CD4-positive, alpha-beta T cell treated with Interferon alpha-2 for 1 hour (primary cell): ENCODE data around the gene NSL1.
A peak's percentile ranks its signal among the peaks of the same experiment; 100 is the strongest.

ENCODE experiments used
- DNase-seq, 2 donors: peaks; one replicate each; pipeline ENCODE4 v3.0.0-alpha.2; 2020 to 2022

Gene NSL1

DNA sequence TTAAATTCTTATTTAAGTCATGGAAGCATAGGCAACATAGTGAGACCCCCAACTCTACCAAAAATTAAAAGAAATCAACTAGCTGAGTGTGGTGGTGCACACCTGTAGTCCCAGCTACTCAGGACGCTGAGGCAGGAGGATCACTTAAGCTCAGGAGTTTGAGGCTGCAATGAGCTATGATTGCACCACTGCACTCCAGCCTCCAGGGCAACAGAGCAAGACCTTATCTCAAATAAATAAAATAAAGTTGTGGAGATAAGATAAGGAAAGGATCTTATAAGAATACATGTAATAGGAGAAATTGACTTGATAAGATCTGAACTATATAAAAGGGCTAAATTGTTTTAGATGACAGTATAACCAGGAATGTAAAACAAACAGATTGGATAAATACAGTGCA is 89.7 kb downstream of the NSL1 start:
- no peak for DNase-seq

DNA sequence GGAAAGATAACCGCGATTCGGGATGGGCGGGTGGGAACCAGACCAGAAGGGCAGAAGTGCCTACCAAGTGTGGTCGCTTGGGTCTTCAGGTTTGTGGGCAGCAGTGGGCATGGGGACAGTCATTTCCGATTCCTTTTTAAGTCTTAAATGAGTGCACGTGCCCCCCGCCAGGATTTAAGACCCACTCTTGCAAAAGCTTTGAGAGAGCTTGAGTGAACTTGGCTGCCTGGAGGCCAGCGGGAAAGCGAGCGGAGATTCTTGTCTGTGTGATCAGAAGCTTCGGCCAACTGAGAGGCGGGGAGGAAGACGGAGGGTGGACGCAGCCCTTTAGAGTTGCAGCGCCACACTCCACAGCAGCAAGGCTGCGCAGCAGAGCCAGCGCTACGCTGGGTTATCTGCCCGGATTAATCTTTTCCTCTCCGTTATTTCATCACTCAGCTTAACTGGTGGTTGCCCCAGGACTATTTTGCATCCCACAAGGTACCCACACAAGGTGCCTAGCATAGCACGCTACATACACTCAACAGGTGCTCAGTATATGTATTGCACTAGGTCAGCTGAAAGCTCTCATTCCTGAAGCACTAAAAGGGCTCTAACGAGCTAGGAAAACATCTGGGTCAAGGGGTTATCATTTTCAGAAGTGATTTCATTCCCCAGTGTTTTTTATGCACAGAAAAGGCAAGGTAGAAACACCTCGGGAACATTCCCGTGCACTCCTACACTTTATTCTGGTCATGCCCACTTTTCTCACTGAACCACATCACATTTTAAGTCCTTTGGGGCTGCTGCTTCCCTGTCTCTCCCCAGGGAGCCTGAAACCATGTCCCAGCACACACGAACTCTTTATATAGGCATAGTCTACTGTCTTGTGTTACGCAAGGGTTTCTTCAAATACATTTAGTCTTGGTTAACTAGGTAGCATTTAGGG is 90.4 kb downstream of the NSL1 start:
- peak in 1 of 2 donors; percentile 10 for DNase-seq

DNA sequence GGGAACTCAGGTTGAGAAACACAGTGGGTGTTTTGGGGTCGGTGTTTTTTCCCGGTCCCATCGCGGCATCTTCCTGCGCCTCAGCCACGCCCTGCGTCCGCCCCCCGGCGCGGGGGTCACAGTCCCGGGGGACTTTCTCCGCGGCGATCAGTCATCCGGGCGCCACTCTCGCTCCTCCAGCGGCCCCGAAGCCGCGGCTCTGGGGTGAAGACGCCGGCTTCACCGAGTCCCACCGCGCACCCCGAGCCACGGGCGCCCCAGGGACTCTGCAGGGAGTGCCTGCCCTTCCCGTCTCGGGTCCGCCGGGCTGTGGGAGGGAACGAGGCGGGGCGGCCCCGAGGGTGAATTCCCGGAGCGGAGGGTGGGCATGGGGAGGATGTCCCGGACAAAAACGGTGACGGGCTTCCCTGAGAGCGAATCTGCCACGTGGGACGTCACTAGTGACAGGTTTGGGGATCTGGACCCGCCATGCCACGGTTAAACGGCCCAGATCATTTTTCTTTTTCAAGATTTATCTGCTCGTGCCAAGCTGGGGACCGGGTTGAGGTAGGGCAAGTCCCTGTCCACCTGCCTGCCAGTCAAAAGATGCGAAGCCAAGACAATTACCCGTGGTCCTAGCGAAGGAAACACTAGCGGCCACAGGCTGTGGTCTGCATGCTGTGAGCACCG is 91.2 kb downstream of the NSL1 start:
- peak; percentile 42 to 70 for DNase-seq

DNA sequence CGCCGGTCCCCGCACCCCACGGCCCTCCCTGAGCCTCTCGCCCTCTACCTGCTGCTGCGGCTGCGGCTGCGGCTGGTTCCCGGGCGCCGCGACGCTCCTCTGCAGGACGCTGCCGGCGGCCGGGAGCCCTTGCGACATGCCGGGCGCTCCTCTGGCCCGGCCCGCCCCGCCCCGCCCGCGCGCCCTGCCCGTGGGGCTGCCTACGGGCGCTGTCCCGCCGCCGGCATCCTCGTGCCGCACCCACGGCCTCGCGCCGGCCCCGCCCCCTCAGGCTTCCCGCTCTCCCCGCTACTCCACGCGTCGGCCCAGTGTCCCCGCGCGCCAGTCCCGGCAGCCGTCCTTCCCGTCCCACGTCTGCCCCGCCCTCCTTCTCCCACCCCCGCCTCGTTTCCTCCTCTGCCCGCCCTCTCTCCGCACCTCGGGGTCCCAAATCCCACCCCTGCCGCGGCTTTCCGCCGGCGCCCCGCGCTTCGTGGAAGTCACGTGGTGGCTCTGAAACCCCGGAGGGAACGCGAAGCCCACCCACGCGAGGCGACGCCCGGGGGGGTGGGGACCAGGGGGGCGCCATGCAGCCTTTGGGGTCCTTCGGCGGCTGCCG is 91.9 kb downstream of the NSL1 start, which contains the start of gene BATF3:
Gene BATF3, minus strand, starts transcription at position 216 of the 598 bp plus-strand sequence. Its CDS starts 78 bp downstream, at position 138.
- peak; percentile 47 to 71 for DNase-seq

DNA sequence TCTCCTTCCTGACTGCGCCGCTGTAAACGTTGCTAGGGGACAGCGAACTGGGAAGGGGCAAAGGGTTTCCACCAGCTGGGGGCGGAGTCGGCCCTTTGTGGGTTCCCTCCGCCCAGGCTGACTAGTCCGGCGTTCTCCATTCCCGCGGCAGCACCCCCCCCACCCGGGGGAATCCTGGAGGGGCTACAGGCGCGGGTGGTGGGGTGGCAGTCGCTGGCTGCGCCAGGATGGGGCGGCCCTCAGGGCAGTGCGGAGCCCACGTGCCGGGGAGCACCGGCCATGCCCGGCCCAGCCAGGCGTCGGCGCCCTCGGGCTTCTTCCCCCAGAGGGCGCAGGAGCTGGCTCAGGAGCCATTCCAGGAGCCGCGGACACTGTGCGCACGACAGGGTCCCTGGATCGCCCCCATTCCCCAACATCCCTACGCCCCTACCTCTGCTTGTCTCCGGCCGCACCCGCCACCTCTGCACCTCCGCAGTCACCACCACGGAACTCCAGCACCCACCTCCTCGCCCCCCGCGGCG is 92.4 kb downstream of the NSL1 start:
- DNase-seq: peak; percentile 38 to 56

DNA sequence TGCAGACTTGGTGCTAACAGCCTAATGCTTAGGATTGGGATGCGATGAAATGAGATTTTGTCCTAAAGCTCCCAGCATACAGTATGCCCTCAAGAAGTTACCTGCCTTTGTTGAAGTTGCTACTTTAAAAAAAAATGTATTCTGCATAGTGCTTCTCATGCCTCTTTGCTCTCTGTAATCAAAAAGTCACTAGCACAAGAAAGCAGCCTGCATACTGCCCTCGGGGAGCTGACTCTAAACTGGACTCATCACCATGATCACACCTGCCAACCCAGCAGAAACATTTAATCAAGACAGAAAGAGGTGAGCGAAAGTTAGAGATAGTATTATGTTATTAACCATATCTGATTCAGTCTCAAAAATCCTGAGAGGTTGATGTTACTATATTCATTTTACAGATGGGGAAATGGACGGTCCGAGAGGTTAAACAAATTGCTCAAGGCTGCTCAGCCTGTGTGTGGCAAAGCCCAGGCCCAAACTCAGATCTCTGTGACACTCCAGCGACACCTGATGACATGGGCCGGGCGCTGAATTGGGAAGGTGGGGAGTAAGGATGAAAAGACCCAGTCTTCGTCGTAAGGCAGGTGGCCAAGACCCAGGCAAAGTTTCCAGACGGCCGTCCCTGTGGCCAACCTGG is 93.0 kb downstream of the NSL1 start:
- no peak for DNase-seq

DNA sequence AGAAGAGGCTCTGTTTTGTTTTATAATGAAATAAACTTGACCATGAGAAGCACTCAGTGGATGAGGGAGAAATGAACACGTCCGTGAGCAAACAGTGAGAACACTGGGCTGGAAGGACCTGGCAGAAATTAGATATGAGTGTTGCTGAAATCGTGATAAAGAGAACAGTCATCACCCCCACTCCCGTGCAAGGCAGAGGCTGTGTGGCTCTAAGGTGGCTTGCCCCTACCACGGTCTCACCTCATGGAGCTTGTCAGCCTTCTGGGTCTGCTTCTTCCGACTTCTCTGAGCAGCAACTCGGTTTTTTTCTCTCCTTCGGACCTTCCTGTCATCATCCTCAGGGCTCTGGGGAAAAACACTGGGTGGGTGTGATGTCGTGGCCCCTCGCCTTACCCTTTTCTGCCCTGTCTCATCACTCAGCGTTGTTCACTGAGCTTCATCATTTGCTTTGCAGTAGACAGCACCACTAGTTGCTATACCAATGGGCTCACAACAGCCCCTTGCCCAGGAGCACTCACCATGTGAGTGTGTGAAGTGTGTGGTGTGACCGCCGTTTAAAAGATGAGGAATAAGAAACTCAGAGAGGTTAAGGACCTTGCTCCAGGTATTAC is 94.8 kb downstream of the NSL1 start:
- DNase-seq: no peak

DNA sequence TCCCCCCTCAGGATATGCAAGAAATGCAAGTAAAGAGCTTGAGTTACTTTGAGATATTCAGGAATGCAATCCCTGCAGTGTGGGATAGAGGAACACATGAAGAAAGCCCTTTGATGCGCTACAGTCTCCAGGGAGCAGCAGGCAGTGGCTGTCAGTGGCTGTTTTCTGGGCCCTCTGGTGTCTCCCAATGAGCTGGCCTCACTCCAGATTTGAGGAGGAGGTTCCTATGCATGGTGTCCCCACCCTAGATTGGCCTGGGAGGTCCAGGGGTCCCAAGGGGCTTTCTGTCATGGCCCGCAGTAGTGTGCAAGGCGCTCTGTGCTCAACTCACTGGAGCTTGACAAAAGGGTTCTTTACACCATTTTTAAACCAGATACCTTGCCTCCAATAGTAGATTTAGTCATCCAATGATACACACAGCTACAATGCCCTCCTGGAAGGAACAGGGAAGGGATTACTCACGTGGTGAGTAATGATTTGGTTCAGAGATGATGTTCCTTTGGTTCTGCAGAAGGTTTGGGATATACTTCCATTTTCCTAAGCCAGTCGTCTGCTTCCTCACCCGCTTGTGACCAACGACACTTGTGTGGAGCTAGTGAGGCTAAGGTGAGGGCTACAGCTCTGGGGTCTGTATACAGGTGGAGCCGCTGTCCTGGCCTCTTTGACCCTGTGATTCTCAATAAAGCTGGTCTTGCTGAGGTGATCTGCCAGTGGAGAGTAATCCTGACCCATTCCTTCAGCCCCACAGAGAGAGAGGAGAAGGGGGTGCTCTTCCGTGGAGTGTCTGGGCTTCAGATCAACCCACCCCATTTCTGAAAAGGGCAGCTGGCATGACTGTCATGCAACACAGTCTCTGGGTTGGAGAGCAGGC is 98.6 kb downstream of the NSL1 start:
- DNase-seq: no peak

DNA sequence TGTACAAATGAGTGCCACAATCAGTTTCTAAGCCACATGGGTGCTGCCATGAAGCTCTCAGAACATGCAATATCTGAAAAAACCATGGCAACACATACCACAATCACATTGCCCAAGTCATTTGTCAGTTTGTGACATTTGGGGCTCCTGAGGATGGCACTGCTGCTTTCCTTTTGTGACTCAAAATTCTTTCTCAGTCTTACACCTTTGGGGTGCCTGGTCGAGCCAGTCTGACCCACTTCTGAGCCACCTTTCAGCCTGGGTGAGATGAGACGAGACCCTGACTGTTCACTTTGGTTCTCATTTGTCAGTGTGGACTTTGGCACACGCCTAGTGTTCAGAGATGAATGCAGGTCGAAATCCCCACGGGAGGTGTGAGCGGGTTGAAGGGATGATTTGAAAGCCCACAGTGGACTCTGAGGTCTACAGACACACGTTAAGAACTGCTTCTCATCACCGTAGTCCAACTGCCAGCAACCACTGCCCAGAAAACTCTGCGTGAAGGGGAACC is 100.0 kb downstream of the NSL1 start:
- DNase-seq: no peak

DNA sequence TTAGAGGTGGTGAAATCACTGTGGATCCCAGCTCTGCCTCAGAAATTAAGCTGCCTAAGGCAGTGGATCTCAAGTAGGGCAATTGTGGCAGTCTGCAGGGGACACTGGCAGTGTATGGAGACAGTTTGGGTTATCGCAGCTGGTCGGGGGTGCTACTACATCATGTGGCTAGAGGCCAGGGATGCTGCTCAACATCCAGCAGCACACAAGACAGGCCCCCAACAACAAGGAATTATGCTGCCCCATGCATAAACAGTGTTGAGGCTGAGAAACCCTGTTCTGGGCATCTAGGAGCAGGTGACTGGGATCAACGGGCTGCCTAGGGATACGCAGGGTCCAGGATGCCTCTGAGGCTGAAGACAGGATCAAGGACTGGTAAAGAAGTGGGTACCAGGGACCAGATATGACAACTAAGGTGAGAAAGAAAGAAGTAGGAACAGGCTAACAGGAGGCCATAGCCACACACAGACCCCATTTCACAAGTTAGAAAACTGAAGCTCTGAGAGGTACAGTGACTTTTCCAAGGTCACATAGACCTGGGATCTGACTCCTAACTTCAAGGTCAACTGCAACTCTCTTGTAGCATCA is 100.7 kb downstream of the NSL1 start:
- no peak for DNase-seq

DNA sequence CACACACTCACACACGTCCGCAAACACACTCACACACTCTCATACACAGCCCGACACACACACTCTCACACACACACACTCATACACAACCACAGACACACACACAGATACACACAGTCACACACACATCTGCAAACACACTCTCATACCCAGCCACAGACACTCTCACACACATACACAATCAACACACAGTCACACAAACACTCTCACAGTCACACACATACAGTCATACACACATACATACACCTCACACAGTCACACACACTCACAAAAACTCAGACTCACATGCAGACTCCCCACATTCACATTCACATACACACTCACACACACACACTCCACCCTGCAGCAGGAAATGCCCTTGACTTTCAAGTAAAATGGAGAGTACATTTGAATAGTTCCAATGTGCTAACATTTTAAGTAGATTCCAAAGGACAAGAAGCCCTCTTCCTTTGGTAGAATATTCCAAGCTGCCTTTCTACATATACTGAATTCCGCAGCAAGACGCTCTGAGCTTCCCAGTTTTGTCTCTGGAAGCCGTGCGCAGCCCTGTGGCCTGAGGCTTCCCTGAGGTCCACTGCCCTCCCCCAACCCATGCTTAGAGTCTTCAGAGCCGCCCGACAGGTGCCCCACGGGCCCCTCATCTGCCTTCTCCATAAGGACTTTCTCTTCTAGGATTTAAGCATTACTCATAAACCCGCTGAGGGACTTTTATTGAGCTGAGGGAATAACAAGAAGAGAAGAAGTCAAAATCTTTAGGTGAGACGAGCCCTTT is 101.6 kb downstream of the NSL1 start:
- DNase-seq: no peak

DNA sequence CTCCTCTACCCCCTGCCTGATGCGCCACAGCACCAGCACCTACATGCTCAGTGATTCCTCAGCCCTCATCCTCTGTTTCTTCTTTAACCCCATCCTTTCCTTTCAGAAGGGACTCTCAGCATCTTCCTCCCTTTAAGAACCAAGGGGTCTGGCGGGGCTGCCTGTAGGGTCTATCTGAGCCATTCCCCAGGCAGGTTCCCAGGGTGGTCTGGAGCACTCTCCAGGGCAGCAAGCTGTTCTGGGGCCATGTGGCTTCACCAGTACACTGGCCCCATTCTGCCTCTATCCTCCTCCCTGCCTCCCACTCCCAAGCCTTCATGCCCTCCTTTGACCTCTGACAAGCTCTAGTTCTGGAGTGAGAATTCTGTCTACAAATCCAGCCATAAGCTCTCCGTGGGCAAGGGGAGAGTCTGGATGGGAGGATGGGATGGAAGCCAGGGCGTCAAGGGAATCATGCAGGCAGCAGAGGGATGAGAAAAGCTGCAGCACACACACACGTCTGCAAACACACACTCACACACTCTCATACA is 102.3 kb downstream of the NSL1 start:
- no peak for DNase-seq

DNA sequence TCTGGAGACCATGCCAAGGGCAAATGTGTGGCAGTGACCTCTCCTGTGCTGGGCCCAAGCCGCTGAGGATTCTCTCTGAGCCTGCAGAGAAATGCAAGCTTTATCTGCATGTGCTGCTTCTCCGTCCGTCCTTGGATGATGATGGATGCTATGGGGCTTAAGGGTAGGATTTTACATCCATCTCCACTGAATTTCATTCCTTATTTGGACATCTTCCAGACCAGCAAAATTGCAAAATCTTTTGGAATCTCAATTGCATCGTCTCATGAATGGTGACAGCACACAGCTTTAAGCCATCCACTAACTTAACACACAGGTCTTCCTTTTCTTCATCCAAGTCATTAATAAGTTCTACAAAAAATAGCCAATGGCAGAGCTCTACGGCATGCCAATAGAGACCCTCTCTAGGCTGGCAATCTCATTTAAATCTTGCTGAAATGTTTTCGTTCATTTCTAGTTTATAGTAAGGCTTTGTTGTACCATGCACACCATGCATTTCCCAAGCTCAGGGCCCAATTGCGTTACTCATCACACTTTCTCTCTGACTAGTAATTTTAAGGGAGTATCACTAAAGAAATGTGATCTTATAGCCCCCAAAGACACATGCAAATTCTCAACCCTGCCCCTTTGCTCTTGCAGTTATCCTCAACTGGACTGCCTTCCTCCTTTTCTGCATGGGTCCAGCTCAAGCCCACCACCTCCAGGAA is 103.1 kb downstream of the NSL1 start:
- DNase-seq: no peak

DNA sequence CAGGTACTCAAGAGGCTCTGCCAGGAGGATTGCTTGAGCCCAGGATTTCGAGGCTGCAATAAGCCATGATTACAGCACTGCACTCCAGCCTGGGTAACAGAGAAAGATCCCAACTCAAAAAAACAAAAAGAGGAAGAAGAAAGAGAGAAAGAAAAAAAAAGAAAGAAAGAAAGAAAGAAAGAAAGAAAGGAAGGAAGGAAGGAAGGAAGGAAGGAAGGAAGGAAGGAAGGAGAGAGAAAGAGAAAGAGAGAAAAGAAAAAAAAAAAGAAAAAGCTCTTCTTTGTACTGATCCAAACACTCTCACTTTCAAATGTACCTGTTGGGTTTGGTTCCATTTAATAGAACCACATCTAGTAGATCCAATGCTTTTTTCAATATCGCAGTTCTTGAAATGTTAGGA is 103.8 kb downstream of the NSL1 start:
- DNase-seq: no peak

DNA sequence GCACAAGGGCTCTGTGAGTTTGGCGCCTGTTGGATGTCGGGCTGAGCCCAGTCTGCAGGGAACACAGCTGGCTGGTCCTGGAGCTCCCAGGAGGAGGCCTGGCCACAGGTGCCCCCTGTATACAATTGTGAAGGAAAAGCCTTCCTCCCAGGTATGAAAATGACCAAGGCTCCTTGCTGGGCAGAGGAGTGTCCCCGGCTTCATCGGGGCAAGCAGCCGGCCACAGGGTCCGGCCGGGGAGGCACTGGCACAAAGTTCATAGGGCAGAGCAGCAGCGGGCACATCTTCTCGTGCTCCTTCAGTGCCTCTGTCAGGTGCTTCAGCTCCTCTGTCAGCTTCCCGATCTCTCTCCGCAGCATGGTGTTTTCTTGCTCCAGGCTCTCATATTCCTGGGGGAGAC is 105.0 kb downstream of the NSL1 start:
- DNase-seq: no peak

DNA sequence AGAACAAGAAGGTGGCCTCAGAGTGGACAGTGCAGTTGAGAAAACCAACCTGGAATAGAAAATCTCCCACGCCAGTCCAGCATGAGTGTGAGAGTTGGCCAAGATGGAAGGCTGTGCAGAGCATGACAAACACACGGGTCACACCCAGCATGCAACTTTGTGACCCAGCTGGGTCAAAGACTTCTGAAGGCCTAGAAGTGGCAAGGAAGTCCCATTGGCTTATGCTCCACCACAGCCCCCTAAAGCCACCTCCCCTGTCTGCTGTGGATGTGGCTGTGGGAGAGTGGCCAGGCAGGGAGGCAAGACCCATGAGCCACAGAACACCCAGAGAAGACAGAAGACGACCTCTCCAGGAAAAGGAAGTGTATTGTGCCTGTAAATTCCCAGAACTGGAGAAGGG is 105.5 kb downstream of the NSL1 start:
- no peak for DNase-seq

DNA sequence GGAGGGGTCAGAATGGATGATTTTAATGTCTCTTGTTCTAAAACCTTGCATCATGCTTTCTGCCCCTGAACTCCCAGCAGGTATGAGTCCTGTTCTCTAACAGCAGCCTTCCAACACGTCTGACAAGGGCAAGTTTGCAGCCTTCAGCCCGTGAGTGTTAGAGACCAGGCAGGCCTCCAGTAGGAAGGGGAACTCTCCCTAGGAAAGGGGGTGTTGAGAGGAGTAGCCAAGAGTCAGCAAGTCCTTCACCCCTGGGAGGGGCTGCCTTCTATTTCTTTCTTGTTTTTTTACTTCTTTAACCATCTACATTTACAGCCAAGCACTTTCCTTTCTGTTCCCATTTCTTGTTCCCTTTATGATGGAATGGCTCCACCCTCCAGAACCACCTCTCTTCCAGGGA is 106.1 kb downstream of the NSL1 start:
- no peak for DNase-seq

DNA sequence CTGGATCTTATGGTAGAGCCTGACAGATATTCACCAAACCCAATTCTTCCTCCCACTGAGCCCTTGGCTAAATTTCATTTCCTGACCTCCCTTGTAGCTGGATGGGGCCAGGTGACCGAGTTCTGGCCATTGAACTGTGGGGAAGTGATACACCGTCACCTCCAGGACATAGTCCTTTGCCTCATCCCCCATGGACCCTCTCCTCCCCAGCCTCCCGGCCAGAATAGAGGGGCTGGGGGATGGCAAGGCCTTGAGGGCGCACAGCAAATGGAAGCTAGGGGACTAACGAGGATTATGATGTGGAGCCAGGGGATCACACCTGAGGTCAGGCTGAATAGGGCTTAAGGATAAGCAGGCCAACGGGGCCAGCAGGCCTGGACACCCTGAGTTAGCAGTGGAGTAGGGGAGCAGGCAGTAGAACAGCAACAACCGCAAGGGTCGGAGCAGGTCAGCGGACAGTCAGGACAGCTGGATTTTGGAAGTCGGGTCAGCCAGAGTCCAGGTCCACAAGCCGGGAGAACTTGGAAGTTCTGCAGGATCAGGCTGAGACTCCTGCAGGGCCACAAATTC is 107.0 kb downstream of the NSL1 start:
- no peak for DNase-seq

DNA sequence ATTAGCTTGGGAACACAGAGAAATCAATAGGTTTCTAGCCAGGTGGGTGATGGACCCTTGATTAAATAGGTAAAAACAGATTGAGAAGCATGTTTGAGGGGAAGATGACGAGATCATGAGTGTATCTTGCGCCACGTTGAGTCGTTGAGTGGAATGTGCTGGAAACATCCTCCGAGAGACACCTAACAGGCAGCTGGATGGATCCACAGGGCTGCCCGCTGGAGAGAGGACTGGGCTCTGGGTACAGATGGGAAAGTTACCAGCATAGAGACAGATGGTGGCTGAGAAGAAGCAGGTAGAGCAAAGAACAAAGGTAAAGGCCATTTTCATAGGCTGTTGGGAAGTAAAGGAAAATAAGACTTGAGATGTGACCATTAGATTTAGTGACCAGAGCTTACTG is 107.5 kb downstream of the NSL1 start:
- no peak for DNase-seq
